DND-41 (cell line): Measurements from ENCODE around the gene AKAP13.

Source experiments
- EZH2 ChIP-seq: IDR thresholded peaks from 3 replicates; pipeline ENCODE4 v1.6.1; 2012; ENCODE audit warnings: borderline replicate concordance, low read depth, mild to moderate bottlenecking, moderate library complexity, low read length, inconsistent platforms; ENCODE audit not compliant: severe bottlenecking
- TF ChIP-seq, protein P1 (sequence below): IDR thresholded peaks from 2 replicates; pipeline ENCODE4 v1.5.1; 2012; ENCODE audit warnings: borderline replicate concordance, low read length, moderate library complexity, mild to moderate bottlenecking; ENCODE audit not compliant: poor library complexity, severe bottlenecking; ENCODE audit errors: extremely low read depth

GRCh38 chr15:85753261-85753660, 372.9 kb downstream of the AKAP13 start:
- TF ChIP-seq EZH2: no peak
- TF ChIP-seq, protein P1, sequence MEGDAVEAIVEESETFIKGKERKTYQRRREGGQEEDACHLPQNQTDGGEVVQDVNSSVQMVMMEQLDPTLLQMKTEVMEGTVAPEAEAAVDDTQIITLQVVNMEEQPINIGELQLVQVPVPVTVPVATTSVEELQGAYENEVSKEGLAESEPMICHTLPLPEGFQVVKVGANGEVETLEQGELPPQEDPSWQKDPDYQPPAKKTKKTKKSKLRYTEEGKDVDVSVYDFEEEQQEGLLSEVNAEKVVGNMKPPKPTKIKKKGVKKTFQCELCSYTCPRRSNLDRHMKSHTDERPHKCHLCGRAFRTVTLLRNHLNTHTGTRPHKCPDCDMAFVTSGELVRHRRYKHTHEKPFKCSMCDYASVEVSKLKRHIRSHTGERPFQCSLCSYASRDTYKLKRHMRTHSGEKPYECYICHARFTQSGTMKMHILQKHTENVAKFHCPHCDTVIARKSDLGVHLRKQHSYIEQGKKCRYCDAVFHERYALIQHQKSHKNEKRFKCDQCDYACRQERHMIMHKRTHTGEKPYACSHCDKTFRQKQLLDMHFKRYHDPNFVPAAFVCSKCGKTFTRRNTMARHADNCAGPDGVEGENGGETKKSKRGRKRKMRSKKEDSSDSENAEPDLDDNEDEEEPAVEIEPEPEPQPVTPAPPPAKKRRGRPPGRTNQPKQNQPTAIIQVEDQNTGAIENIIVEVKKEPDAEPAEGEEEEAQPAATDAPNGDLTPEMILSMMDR: no peak
